ENCODE measurements around the gene P2RX3. TPM values are rescaled to one million over a fixed set of nuclear protein-coding genes. Genes with fewer than 3 reads are reported as not detected.

Gene P2RX3
- total and polyA plus RNA-seq, 10 of the 15 experiments (the other 5 are each of a cell fraction or from before 2014, with no cell fraction given): 0.05 to 0.12 TPM; not detected in 8

DNA sequence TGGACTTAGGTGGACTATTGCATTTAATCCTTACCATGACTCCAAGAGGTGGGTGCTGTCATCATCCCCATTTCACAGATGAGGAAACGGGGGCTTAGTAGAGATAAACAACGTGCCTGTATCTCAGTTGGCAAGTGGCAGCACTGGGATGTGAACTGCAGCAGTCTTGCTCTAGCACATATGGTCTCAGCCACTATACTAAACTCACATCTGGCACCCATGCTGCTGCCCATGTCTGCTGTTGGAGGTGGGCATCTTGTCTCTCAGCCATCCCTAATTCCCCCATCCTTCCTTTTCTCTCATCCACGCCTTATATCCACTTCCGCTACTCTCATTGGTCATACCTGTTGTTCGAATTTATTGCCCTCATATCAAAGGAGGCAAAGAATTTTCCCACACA lies 39.0 kb downstream of the P2RX3 start (continued):
- TF ChIP-seq, protein P1, sequence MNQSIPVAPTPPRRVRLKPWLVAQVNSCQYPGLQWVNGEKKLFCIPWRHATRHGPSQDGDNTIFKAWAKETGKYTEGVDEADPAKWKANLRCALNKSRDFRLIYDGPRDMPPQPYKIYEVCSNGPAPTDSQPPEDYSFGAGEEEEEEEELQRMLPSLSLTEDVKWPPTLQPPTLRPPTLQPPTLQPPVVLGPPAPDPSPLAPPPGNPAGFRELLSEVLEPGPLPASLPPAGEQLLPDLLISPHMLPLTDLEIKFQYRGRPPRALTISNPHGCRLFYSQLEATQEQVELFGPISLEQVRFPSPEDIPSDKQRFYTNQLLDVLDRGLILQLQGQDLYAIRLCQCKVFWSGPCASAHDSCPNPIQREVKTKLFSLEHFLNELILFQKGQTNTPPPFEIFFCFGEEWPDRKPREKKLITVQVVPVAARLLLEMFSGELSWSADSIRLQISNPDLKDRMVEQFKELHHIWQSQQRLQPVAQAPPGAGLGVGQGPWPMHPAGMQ (IDR thresholded peaks at IDR 0.05; ENCODE audit: borderline replicate concordance): no peak
- TF ChIP-seq, protein P2, sequence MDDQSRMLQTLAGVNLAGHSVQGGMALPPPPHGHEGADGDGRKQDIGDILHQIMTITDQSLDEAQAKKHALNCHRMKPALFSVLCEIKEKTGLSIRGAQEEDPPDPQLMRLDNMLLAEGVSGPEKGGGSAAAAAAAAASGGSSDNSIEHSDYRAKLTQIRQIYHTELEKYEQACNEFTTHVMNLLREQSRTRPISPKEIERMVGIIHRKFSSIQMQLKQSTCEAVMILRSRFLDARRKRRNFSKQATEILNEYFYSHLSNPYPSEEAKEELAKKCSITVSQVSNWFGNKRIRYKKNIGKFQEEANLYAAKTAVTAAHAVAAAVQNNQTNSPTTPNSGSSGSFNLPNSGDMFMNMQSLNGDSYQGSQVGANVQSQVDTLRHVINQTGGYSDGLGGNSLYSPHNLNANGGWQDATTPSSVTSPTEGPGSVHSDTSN (IDR thresholded peaks at IDR 0.05; ENCODE audit: insufficient replicate concordance, low read depth, low read length): no peak
- no peak for TF ChIP-seq BRCA1 (IDR thresholded peaks at IDR 0.05; ENCODE audit: low read depth, low read length)
- TF ChIP-seq FOS (IDR thresholded peaks at IDR 0.05; ENCODE audit: borderline replicate concordance, extremely low read depth, insufficient read length): no peak
- TF ChIP-seq, protein P3, sequence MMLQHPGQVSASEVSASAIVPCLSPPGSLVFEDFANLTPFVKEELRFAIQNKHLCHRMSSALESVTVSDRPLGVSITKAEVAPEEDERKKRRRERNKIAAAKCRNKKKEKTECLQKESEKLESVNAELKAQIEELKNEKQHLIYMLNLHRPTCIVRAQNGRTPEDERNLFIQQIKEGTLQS (IDR thresholded peaks at IDR 0.05; ENCODE audit: borderline replicate concordance, extremely low read depth, low read depth, low read length): no peak
- no peak for TF ChIP-seq ZNF384 (IDR thresholded peaks at IDR 0.05; ENCODE audit: borderline replicate concordance, low read depth, low read length)
- TF ChIP-seq, protein P4, sequence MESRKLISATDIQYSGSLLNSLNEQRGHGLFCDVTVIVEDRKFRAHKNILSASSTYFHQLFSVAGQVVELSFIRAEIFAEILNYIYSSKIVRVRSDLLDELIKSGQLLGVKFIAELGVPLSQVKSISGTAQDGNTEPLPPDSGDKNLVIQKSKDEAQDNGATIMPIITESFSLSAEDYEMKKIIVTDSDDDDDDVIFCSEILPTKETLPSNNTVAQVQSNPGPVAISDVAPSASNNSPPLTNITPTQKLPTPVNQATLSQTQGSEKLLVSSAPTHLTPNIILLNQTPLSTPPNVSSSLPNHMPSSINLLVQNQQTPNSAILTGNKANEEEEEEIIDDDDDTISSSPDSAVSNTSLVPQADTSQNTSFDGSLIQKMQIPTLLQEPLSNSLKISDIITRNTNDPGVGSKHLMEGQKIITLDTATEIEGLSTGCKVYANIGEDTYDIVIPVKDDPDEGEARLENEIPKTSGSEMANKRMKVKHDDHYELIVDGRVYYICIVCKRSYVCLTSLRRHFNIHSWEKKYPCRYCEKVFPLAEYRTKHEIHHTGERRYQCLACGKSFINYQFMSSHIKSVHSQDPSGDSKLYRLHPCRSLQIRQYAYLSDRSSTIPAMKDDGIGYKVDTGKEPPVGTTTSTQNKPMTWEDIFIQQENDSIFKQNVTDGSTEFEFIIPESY (IDR thresholded peaks at IDR 0.05): no peak

DNA sequence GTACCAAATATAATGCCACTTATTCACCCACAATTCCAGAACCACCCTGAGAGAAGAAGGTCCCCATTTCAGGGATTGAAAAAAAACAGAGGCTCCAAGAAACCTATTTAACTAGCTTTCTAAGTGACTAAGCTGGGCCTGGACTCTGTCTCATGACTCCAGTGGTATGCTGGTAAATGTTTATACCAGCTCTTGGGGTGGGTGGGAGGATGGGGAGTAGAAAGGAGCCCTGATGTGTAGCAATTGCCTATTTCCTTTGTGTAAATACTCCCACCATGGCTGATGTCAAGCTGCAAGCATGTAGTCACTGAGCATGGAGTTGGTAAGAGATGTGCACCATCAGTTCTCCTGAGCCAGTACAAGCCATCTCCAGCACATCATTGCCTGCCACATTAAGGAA lies 40.0 kb downstream of the P2RX3 start:
- BruUV-seq (replicated peaks): no TSS peak
- H3K9me3 ChIP-seq (replicated peaks; ENCODE audit: control insufficient read depth, insufficient read depth, low read length): no peaks in the 10 kb centered on the region
- H3K27ac ChIP-seq (ENCODE audit: control insufficient read depth, insufficient read depth): no peak overlapping the region
- ChIA-PET POLR2A (no interaction called here), CTCF (no interaction called here), RAD21 (ENCODE audit: unreplicated experiment) (no interaction called here), SMC1A (ENCODE audit: uncharacterized antibody, unreplicated experiment) (no interaction called here)
- DNase-seq (ENCODE audit: low read depth, low spot score) (no peak), FAIRE-seq (no peak), ATAC-seq (no peak)
- no peaks in the 10 kb centered on the region for H3K4me1 ChIP-seq (ENCODE audit: control insufficient read depth, insufficient read depth, low read length)
- H2AFZ ChIP-seq (ENCODE audit: control insufficient read depth, low read depth, low read length): no peak overlapping the region
- no peak overlapping the region for H3K4me2 ChIP-seq (ENCODE audit: control insufficient read depth, insufficient read depth)
- intact Hi-C loops (cut with micrococcal nuclease; ENCODE audit: unreplicated experiment) (no loop called here), in situ Hi-C loops (cut with MboI) (no loop called here)
- H4K20me1 ChIP-seq (ENCODE audit: control insufficient read depth, insufficient read depth): no peaks in the 10 kb centered on the region
- no peak overlapping the region for H3K4me3 ChIP-seq
- H3K79me2 ChIP-seq (ENCODE audit: control insufficient read depth, insufficient read depth, low read length): no peaks in the 10 kb centered on the region
- H3K27me3 ChIP-seq (replicated peaks in 1 of 2; ENCODE audit: control insufficient read depth in 2 of 2, insufficient read depth in 2 of 2, low read length in 1 of 2): no peaks in the 10 kb centered on the region; a peak in 1 of 4 replicates
- H3K36me3 ChIP-seq (ENCODE audit: control insufficient read depth in 2 of 2, insufficient read depth in 2 of 2, low read length in 1 of 2): no peaks in the 10 kb centered on the region
- no peak overlapping the region for H3K9ac ChIP-seq (ENCODE audit: control insufficient read depth, insufficient read depth, low read length)
- no peak for TF ChIP-seq BHLHE40 (IDR thresholded peaks at IDR 0.05; ENCODE audit: borderline replicate concordance in 1 of 2, low read depth in 2 of 2, low read length in 1 of 2)
- no peak for TF ChIP-seq RFX5 (IDR thresholded peaks at IDR 0.05; ENCODE audit: low read depth, low read length)
- TF ChIP-seq CEBPB (IDR thresholded peaks at IDR 0.05; ENCODE audit: borderline replicate concordance in 1 of 2, low read depth in 2 of 2, low read length in 2 of 2): no peak
- TF ChIP-seq, protein P5, sequence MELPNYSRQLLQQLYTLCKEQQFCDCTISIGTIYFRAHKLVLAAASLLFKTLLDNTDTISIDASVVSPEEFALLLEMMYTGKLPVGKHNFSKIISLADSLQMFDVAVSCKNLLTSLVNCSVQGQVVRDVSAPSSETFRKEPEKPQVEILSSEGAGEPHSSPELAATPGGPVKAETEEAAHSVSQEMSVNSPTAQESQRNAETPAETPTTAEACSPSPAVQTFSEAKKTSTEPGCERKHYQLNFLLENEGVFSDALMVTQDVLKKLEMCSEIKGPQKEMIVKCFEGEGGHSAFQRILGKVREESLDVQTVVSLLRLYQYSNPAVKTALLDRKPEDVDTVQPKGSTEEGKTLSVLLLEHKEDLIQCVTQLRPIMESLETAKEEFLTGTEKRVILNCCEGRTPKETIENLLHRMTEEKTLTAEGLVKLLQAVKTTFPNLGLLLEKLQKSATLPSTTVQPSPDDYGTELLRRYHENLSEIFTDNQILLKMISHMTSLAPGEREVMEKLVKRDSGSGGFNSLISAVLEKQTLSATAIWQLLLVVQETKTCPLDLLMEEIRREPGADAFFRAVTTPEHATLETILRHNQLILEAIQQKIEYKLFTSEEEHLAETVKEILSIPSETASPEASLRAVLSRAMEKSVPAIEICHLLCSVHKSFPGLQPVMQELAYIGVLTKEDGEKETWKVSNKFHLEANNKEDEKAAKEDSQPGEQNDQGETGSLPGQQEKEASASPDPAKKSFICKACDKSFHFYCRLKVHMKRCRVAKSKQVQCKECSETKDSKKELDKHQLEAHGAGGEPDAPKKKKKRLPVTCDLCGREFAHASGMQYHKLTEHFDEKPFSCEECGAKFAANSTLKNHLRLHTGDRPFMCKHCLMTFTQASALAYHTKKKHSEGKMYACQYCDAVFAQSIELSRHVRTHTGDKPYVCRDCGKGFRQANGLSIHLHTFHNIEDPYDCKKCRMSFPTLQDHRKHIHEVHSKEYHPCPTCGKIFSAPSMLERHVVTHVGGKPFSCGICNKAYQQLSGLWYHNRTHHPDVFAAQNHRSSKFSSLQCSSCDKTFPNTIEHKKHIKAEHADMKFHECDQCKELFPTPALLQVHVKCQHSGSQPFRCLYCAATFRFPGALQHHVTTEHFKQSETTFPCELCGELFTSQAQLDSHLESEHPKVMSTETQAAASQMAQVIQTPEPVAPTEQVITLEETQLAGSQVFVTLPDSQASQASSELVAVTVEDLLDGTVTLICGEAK (IDR thresholded peaks at IDR 0.05; ENCODE audit: borderline replicate concordance): no peak
- no peak for TF ChIP-seq HCFC1 (IDR thresholded peaks at IDR 0.05; ENCODE audit: low read length)
